ENCODE data around the gene TRIM16. TPM values are rescaled to one million over a fixed set of nuclear protein-coding genes. Genes with fewer than 3 reads are reported as not detected.
"Not testable (repeated sequence)": the region's sequence is repeated elsewhere in the genome, so short reads cannot be mapped to it uniquely, and the experiment has no call there.

Gene TRIM16
- total RNA-seq, 1 experiment from 2014 or later = 17.7 TPM

- not testable (repeated sequence) for H3K79me2 ChIP-seq (ENCODE audit: insufficient read depth, low read length); H2BK5ac ChIP-seq (ENCODE audit: insufficient read length, low read length); H3K18ac ChIP-seq (ENCODE audit: insufficient read length, low read depth, low read length); H2AK5ac ChIP-seq (ENCODE audit: insufficient read length, low read length); H2AFZ ChIP-seq (ENCODE audit: low read length); H4K8ac ChIP-seq (replicated peaks; ENCODE audit: insufficient read length, low read depth, low read length); H3T11ph ChIP-seq (ENCODE audit: low read length); H3K4me1 ChIP-seq (ENCODE audit: insufficient read depth, low read length); H3K27ac ChIP-seq (ENCODE audit: insufficient read length, low read depth, low read length); H4K20me1 ChIP-seq (ENCODE audit: control insufficient read depth, insufficient read depth, insufficient read length); H3K27me3 Mint-ChIP-seq (ENCODE audit: low read depth); H2BK20ac ChIP-seq (ENCODE audit: low read depth, low read length, poor library complexity, severe bottlenecking); H2BK120ac ChIP-seq (ENCODE audit: low read depth, low read length, poor library complexity, severe bottlenecking); H4K5ac ChIP-seq (ENCODE audit: insufficient read length, low read depth, low read length); H3K4me2 ChIP-seq (ENCODE audit: insufficient read depth, insufficient read length, low read length); H3K23ac ChIP-seq (ENCODE audit: insufficient read length, low read depth, low read length); H3K4me1 Mint-ChIP-seq; H3K4ac ChIP-seq (ENCODE audit: low read depth, low read length); DNase-seq; H3K79me1 ChIP-seq (ENCODE audit: insufficient read depth, low read depth, low read length, poor library complexity, severe bottlenecking); H3K4me3 Mint-ChIP-seq; H3K14ac ChIP-seq (ENCODE audit: insufficient read depth, low read length); H2BK12ac ChIP-seq (ENCODE audit: insufficient read length, low read depth, low read length); H4K91ac ChIP-seq (ENCODE audit: insufficient read length, low read depth, low read length); H3K27ac Mint-ChIP-seq; H3K23me2 ChIP-seq (ENCODE audit: insufficient read length, low read depth, low read length, poor library complexity, severe bottlenecking); H3K56ac ChIP-seq (ENCODE audit: insufficient read length, low read depth, low read length); H3K9ac ChIP-seq (ENCODE audit: extremely low read depth, insufficient read length, low read length); H2BK15ac ChIP-seq (ENCODE audit: low read depth, low read length); H3K27me3 ChIP-seq (ENCODE audit: insufficient read depth, low read length)
- Mint-ChIP-seq H3K9me3 (peaks cover 62 to 63% of the 10 kb centered on the region in 2 experiments), H3K36me3 (ENCODE audit: insufficient read depth in 1 of 3, low read depth in 3 of 3) (peaks cover 60 to 82% (median 74%) of the 10 kb centered on the region in 3 experiments)
- WGBS (ENCODE audit: extremely low coverage, insufficient read length, low lambda C conversion rate) = no CpG with 5 or more reads among the region's 11 CpGs
- peaks cover 22% of the 10 kb centered on the region for H3K9me3 ChIP-seq (ENCODE audit: control insufficient read depth, low read depth, low read length)
Observed at GRCh38 chr17:15716601-15717563, 32.8 kb upstream of the TRIM16 start.

DNA sequence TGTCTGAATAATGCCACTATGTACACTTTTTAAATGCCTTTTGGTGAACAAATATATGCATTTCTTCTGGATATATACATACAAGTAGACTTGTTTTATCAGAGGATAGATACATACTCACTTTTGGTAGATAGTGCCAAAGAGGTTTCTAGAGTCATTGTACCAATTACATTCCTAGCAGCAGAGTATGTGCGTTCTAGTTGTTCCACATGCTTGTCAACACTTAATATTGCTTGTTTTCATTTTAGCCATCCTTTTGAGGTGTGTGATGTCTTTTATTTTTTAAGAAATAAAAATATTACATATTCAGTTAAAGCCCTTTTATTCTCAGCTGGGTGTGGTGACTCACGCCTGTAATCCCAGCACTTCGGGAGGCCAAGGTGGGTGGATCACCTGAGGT lies 24.8 kb upstream of the TRIM16 start:
- not testable (repeated sequence) for H3K14ac ChIP-seq (ENCODE audit: insufficient read depth, low read length); H3K4me3 Mint-ChIP-seq; H3K27ac ChIP-seq (ENCODE audit: insufficient read length, low read depth, low read length); H2BK12ac ChIP-seq (ENCODE audit: insufficient read length, low read depth, low read length); H3K4ac ChIP-seq (ENCODE audit: low read depth, low read length); H3K79me2 ChIP-seq (ENCODE audit: insufficient read depth, low read length); H3K18ac ChIP-seq (ENCODE audit: insufficient read length, low read depth, low read length); H3K56ac ChIP-seq (ENCODE audit: insufficient read length, low read depth, low read length); H3K27me3 ChIP-seq (ENCODE audit: insufficient read depth, low read length); H2BK120ac ChIP-seq (ENCODE audit: low read depth, low read length, poor library complexity, severe bottlenecking); H2BK5ac ChIP-seq (ENCODE audit: insufficient read length, low read length); H4K20me1 ChIP-seq (ENCODE audit: control insufficient read depth, insufficient read depth, insufficient read length); H3K4me2 ChIP-seq (ENCODE audit: insufficient read depth, insufficient read length, low read length); H4K91ac ChIP-seq (ENCODE audit: insufficient read length, low read depth, low read length); H3K9ac ChIP-seq (ENCODE audit: extremely low read depth, insufficient read length, low read length); DNase-seq; H3T11ph ChIP-seq (ENCODE audit: low read length); H3K4me1 Mint-ChIP-seq; H3K23me2 ChIP-seq (ENCODE audit: insufficient read length, low read depth, low read length, poor library complexity, severe bottlenecking); H2AK5ac ChIP-seq (ENCODE audit: insufficient read length, low read length); H3K27ac Mint-ChIP-seq; H3K9me3 ChIP-seq (ENCODE audit: control insufficient read depth, low read depth, low read length); H2AFZ ChIP-seq (ENCODE audit: low read length); H4K8ac ChIP-seq (replicated peaks; ENCODE audit: insufficient read length, low read depth, low read length); H2BK15ac ChIP-seq (ENCODE audit: low read depth, low read length); H3K79me1 ChIP-seq (ENCODE audit: insufficient read depth, low read depth, low read length, poor library complexity, severe bottlenecking); H3K27me3 Mint-ChIP-seq (ENCODE audit: low read depth); H3K23ac ChIP-seq (ENCODE audit: insufficient read length, low read depth, low read length); H4K5ac ChIP-seq (ENCODE audit: insufficient read length, low read depth, low read length); H2BK20ac ChIP-seq (ENCODE audit: low read depth, low read length, poor library complexity, severe bottlenecking); H3K4me1 ChIP-seq (ENCODE audit: insufficient read depth, low read length)
- Mint-ChIP-seq H3K36me3 (ENCODE audit: insufficient read depth in 1 of 3, low read depth in 3 of 3) (peaks cover 76 to 93% (median 90%) of the 10 kb centered on the region in 3 experiments), H3K9me3 (peaks cover 51 to 66% of the 10 kb centered on the region in 2 experiments)
- no CpG with 5 or more reads among the region's 3 CpGs for WGBS (ENCODE audit: extremely low coverage, insufficient read length, low lambda C conversion rate)
